Trophoblast cell (in vitro differentiated cells and primary cell): ENCODE data around the gene ADGRF1.

Experiments used
- DNase-seq, 2 donors: peaks; one replicate each; pipeline ENCODE4 v3.0.0-alpha.2; 2016
- H2AFZ ChIP-seq: 2 replicates; pipeline ENCODE4 v1.6.1; 2013; ENCODE audit warnings: low read length, moderate library complexity, mild to moderate bottlenecking; ENCODE audit not compliant: insufficient read depth, poor library complexity
- H2AK5ac ChIP-seq: 2 replicates; pipeline ENCODE4 v1.6.1; 2013; ENCODE audit warnings: mild to moderate bottlenecking, low read length
- H2BK120ac ChIP-seq: 2 replicates; pipeline ENCODE4 v1.6.1; 2013; ENCODE audit warnings: low read length, mild to moderate bottlenecking, moderate library complexity; ENCODE audit not compliant: insufficient read depth, poor library complexity
- H2BK12ac ChIP-seq: 2 replicates; pipeline ENCODE4 v1.6.1; 2013; ENCODE audit warnings: mild to moderate bottlenecking, low read length, moderate library complexity
- H2BK5ac ChIP-seq: 2 replicates; pipeline ENCODE4 v1.6.1; 2013; ENCODE audit warnings: low read length, low read depth, moderate library complexity, mild to moderate bottlenecking; ENCODE audit not compliant: poor library complexity
- H3K14ac ChIP-seq: 2 replicates; pipeline ENCODE4 v1.6.1; 2013; ENCODE audit warnings: mild to moderate bottlenecking, low read length
- H3K18ac ChIP-seq: 2 replicates; pipeline ENCODE4 v1.6.1; 2013; ENCODE audit warnings: mild to moderate bottlenecking, low read length
- H3K23ac ChIP-seq: 2 replicates; pipeline ENCODE4 v1.6.1; 2013; ENCODE audit warnings: low read length
- H3K27ac ChIP-seq: 2 replicates; pipeline ENCODE4 v1.5.1; 2013; ENCODE audit warnings: low read depth, mild to moderate bottlenecking, inconsistent platforms, low read length, moderate library complexity
- H3K27me3 ChIP-seq: 2 replicates; pipeline ENCODE4 v1.6.1; 2013; ENCODE audit warnings: inconsistent platforms, mild to moderate bottlenecking, low read length, moderate library complexity; ENCODE audit not compliant: insufficient read depth
- H3K36me3 ChIP-seq, 2 experiments: 1 replicate in 1 of 2; 2 replicates in 1 of 2; pipeline ENCODE4 v1.6.1; 2013; ENCODE audit warnings: low read length in 2 of 2, mild to moderate bottlenecking in 2 of 2, moderate library complexity in 1 of 2; ENCODE audit not compliant: insufficient read depth in 2 of 2, control insufficient read depth in 1 of 2
- H3K4ac ChIP-seq: 2 replicates; pipeline ENCODE4 v1.6.1; 2013; ENCODE audit warnings: low read depth, mild to moderate bottlenecking, low read length, moderate library complexity
- H3K4me1 ChIP-seq, 2 experiments: 1 replicate in 1 of 2; 2 replicates in 1 of 2; pipeline ENCODE4 v1.6.1; 2013; ENCODE audit warnings: low read length in 2 of 2, mild to moderate bottlenecking in 2 of 2, moderate library complexity in 1 of 2; ENCODE audit not compliant: insufficient read depth in 2 of 2, control insufficient read depth in 1 of 2
- H3K4me2 ChIP-seq: 2 replicates; pipeline ENCODE4 v1.6.1; 2013; ENCODE audit warnings: inconsistent platforms, mild to moderate bottlenecking, low read length, moderate library complexity
- H3K4me3 ChIP-seq: 2 replicates; pipeline ENCODE4 v1.5.1; 2013; ENCODE audit warnings: mild to moderate bottlenecking, low read depth, low read length, inconsistent platforms
- H3K79me1 ChIP-seq: one replicate; pipeline ENCODE4 v1.6.1; 2013; ENCODE audit warnings: low read length
- H3K79me2 ChIP-seq: 2 replicates; pipeline ENCODE4 v1.6.1; 2013; ENCODE audit warnings: low read length, mild to moderate bottlenecking; ENCODE audit not compliant: control insufficient read depth, insufficient read depth, poor library complexity
- H3K9ac ChIP-seq: 2 replicates; pipeline ENCODE4 v1.6.1; 2013; ENCODE audit warnings: mild to moderate bottlenecking, low read length
- H3K9me3 ChIP-seq: 2 replicates; pipeline ENCODE4 v1.6.1; 2013; ENCODE audit warnings: low read depth, mild to moderate bottlenecking, control low read depth, inconsistent platforms, low read length; ENCODE audit not compliant: insufficient read depth
- H4K12ac ChIP-seq: 2 replicates; pipeline ENCODE4 v1.6.1; 2013; ENCODE audit warnings: low read depth, mild to moderate bottlenecking, low read length, moderate library complexity
- H4K8ac ChIP-seq: 2 replicates; pipeline ENCODE4 v1.6.1; 2013; ENCODE audit warnings: low read depth, mild to moderate bottlenecking, low read length, moderate library complexity
- H4K91ac ChIP-seq: one replicate; pipeline ENCODE4 v1.6.1; 2013; ENCODE audit warnings: low read depth, mild to moderate bottlenecking, low read length, moderate library complexity
- WGBS: extraction: QIAGEN DNeasy Blood & Tissue Kit; methylation state at CpG from one replicate; pipeline ENCODE4 v1.1.7; 2013; ENCODE audit warnings: missing lambda C conversion rate; ENCODE audit not compliant: insufficient read length, insufficient coverage; ENCODE audit errors: extremely low coverage; 5-methylcytosine and 5-hydroxymethylcytosine counted together

The ADGRF1 gene

DNA sequence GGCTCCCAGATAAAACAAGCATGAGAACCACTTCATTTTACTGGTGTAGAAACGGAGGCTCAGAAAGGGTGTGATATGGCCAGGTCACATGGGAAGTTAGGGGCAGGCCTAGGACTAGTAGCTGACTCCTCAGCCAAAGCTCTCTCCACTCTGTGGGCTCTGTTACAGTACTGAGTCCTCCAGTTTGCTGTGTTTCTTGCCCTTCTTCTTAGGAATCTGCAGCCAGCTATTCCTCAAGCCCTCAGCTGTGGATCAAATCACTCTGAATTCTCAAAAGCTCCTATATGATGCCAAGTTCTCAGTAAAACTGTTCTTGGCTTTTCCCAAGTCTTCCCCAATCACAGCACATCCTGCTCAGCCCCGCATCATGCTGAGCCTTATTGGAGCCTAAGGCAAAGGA is 42.5 kb upstream of the ADGRF1 start:
- Histone ChIP-seq H2BK12ac (peak overlapping the region; percentile 0), H3K9me3 (no peaks in the 10 kb centered on the region), H2AK5ac (no peak overlapping the region), H3K4me1 (peaks cover 5 to 16% of the 10 kb centered on the region in 2 experiments), H3K4me2 (no peak overlapping the region), H2AFZ (no peak overlapping the region), H3K36me3 (no peaks in the 10 kb centered on the region), H4K91ac (no peak overlapping the region), H2BK120ac (no peak overlapping the region), H4K8ac (no peak overlapping the region), H3K27ac (peak overlapping the region; percentile 63), H3K23ac (no peak overlapping the region), H3K18ac (no peak overlapping the region), H3K9ac (no peak overlapping the region), H3K27me3 (no peaks in the 10 kb centered on the region), H2BK5ac (peak overlapping the region; percentile 42), H3K4ac (no peak overlapping the region), H3K79me2 (no peaks in the 10 kb centered on the region), H3K4me3 (no peak overlapping the region), H3K14ac (no peak overlapping the region), H3K79me1 (peaks cover 3% of the 10 kb centered on the region), H4K12ac (no peak overlapping the region)
- WGBS: no CpG with 5 or more reads among the region's 2 CpGs
- no peak for DNase-seq

DNA sequence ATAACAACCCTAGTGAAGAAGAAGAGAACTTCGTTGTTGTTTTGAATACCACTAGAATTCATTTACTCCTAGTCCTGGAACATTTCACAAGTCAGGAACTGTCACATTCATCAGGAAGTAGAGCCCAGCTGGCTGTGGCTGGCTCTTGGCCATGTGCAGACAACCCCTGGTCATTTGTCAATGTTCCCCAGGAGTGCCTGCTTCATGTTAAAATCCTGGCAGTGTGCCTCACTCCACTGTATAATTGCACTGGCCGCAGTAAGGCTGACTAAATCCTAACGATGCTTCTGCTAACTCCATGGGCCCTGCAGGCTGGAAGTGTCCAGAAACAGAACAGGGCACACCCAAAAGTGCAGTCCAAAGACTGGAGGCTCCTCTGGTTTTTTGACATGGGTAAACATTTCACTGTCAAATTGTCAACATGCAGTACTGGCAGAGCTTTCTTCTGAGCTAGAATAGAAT is 41.5 kb upstream of the ADGRF1 start:
- H4K91ac ChIP-seq: no peak overlapping the region
- DNase-seq: no peak
- H4K8ac ChIP-seq: no peak overlapping the region
- H3K9ac ChIP-seq: no peak overlapping the region
- no peak overlapping the region for H4K12ac ChIP-seq
- H2AK5ac ChIP-seq: no peak overlapping the region
- H3K79me2 ChIP-seq: no peaks in the 10 kb centered on the region
- H3K36me3 ChIP-seq: no peaks in the 10 kb centered on the region
- no peak overlapping the region for H2AFZ ChIP-seq
- H3K23ac ChIP-seq: no peak overlapping the region
- H2BK5ac ChIP-seq: no peak overlapping the region
- H3K27ac ChIP-seq: peak overlapping the region; percentile 63
- H3K9me3 ChIP-seq: no peaks in the 10 kb centered on the region
- no peak overlapping the region for H3K18ac ChIP-seq
- H3K4me3 ChIP-seq: no peak overlapping the region
- no peak overlapping the region for H2BK120ac ChIP-seq
- peaks cover 7 to 16% of the 10 kb centered on the region in 2 experiments for H3K4me1 ChIP-seq
- no peak overlapping the region for H2BK12ac ChIP-seq
- H3K4me2 ChIP-seq: no peak overlapping the region
- WGBS: no CpG with 5 or more reads among the region's 3 CpGs
- peaks cover 5% of the 10 kb centered on the region for H3K79me1 ChIP-seq
- no peak overlapping the region for H3K4ac ChIP-seq
- H3K27me3 ChIP-seq: no peaks in the 10 kb centered on the region
- H3K14ac ChIP-seq: no peak overlapping the region

DNA sequence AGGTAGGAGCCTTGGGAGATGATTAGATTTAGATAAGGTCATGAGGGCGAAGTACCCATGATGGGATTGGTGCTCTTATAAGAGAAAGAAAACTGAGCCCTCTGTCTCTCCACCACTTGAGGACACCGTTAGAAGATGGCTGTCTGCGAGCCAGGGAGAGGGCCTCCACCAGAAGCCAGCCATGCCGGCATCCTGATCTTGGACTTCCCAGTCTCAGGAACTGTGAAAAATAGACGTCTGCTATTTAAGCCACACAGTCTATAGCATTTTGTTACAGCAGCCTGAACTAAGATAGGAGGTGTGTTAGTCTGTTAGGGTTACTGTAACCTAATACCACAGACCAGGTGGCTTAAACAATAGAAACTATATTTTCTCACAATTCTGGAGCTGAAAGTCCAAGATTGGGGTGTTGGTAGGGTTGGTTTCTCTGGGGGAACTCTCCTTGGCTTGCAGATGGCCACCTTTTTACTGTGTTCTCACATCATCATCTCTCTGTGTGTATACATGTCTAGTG is 38.0 kb upstream of the ADGRF1 start:
- no peaks in the 10 kb centered on the region for H3K9me3 ChIP-seq
- peak overlapping the region; percentile 32 for H4K91ac ChIP-seq
- no peak overlapping the region for H3K9ac ChIP-seq
- H3K23ac ChIP-seq: no peak overlapping the region
- H3K79me2 ChIP-seq: no peaks in the 10 kb centered on the region
- H2AFZ ChIP-seq: no peak overlapping the region
- no peak overlapping the region for H2BK120ac ChIP-seq
- H2BK12ac ChIP-seq: no peak overlapping the region
- no peaks in the 10 kb centered on the region for H3K27me3 ChIP-seq
- H3K18ac ChIP-seq: no peak overlapping the region
- no peak overlapping the region for H3K14ac ChIP-seq
- H3K4me2 ChIP-seq: no peak overlapping the region
- no peak overlapping the region for H3K4ac ChIP-seq
- no peak overlapping the region for H3K4me3 ChIP-seq
- H2AK5ac ChIP-seq: no peak overlapping the region
- no peak overlapping the region for H2BK5ac ChIP-seq
- peaks cover 7 to 14% of the 10 kb centered on the region in 2 experiments for H3K4me1 ChIP-seq
- no peak for DNase-seq
- no peaks in the 10 kb centered on the region for H3K36me3 ChIP-seq
- H3K27ac ChIP-seq: no peak overlapping the region
- no CpG with 5 or more reads among the region's 5 CpGs for WGBS
- H4K12ac ChIP-seq: no peak overlapping the region
- H4K8ac ChIP-seq: no peak overlapping the region
- H3K79me1 ChIP-seq: peaks cover 5% of the 10 kb centered on the region

DNA sequence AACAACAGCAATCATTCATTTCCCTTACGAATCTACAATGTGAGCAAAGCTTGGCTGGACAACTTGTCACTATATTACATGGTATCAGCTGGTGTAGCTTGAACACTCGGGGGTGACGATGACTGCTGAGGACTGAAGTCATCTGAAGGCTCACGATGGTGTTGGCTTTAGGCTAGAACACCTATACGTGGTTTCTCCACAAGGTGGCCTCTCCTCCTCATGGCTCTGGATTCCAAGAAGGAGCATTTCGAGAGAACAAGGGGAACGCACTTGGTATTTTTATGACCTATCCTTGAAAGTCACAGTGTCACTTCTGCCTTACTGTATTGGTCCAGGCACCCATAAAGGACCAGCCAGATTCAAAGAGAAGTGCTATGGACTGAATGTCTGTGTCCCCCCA is 37.5 kb upstream of the ADGRF1 start:
- H2AFZ ChIP-seq: no peak overlapping the region
- no peaks in the 10 kb centered on the region for H3K79me2 ChIP-seq
- peaks cover 5% of the 10 kb centered on the region for H3K79me1 ChIP-seq
- H2AK5ac ChIP-seq: no peak overlapping the region
- no peak overlapping the region for H3K14ac ChIP-seq
- no peaks in the 10 kb centered on the region for H3K9me3 ChIP-seq
- peaks cover 7 to 13% of the 10 kb centered on the region in 2 experiments for H3K4me1 ChIP-seq
- no peaks in the 10 kb centered on the region for H3K36me3 ChIP-seq
- H2BK5ac ChIP-seq: no peak overlapping the region
- no peak overlapping the region for H3K27ac ChIP-seq
- DNase-seq: peak in 1 of 2 donors; percentile 55
- H2BK12ac ChIP-seq: peak overlapping the region; percentile 3
- H3K18ac ChIP-seq: no peak overlapping the region
- H3K4me3 ChIP-seq: no peak overlapping the region
- no peak overlapping the region for H3K4ac ChIP-seq
- no peak overlapping the region for H4K91ac ChIP-seq
- H2BK120ac ChIP-seq: no peak overlapping the region
- H3K4me2 ChIP-seq: no peak overlapping the region
- no CpG with 5 or more reads among the region's 7 CpGs for WGBS
- no peaks in the 10 kb centered on the region for H3K27me3 ChIP-seq
- H4K12ac ChIP-seq: no peak overlapping the region
- H4K8ac ChIP-seq: no peak overlapping the region
- H3K9ac ChIP-seq: no peak overlapping the region
- H3K23ac ChIP-seq: no peak overlapping the region
